UCSD-AML1 (cell line): ENCODE results near the gene MTNR1A.
A peak's percentile ranks its signal among the peaks of the same experiment; 100 is the strongest.

Experiments
- DNase-seq: peaks from one replicate; lab custom pipeline; 2025; ENCODE audit not compliant: unreplicated experiment; lab: John Stamatoyannopoulos, UW

The MTNR1A gene

GRCh38 chr4:186554914-186555827, at the start of gene MTNR1A:
MTNR1A (minus strand) TSS chr4:186555567; CDS start chr4:186555365, 202 bp downstream.
- no peak for DNase-seq

GRCh38 chr4:186604124-186604807, 48.9 kb upstream of the MTNR1A start:
- no peak for DNase-seq

- no peak for DNase-seq
Observed at GRCh38 chr4:186602978-186603377, 47.6 kb upstream of the MTNR1A start.

GRCh38 chr4:186599483-186599882, 44.1 kb upstream of the MTNR1A start:
- DNase-seq, result no peak

- no peak for DNase-seq
Observed at GRCh38 chr4:186598686-186599085, 43.3 kb upstream of the MTNR1A start.

GRCh38 chr4:186596850-186597390, 41.6 kb upstream of the MTNR1A start:
- no peak for DNase-seq

GRCh38 chr4:186596346-186596745, 41.0 kb upstream of the MTNR1A start:
- DNase-seq, result no peak

- no peak for DNase-seq
Observed at GRCh38 chr4:186593587-186593973, 38.2 kb upstream of the MTNR1A start.

- DNase-seq, result no peak
Observed at GRCh38 chr4:186592966-186593586, 37.7 kb upstream of the MTNR1A start.

- no peak for DNase-seq
Observed at GRCh38 chr4:186592445-186592844, 37.1 kb upstream of the MTNR1A start.

- no peak for DNase-seq
Observed at GRCh38 chr4:186591651-186592050, 36.3 kb upstream of the MTNR1A start.

- no peak for DNase-seq
Observed at GRCh38 chr4:186588503-186588902, 33.1 kb upstream of the MTNR1A start.

GRCh38 chr4:186587416-186588018, 32.1 kb upstream of the MTNR1A start:
- peak; percentile 22 for DNase-seq

GRCh38 chr4:186586205-186586604, 30.8 kb upstream of the MTNR1A start:
- DNase-seq, result no peak

GRCh38 chr4:186584912-186585311, 29.5 kb upstream of the MTNR1A start:
- no peak for DNase-seq

- no peak for DNase-seq
Observed at GRCh38 chr4:186581421-186581820, 26.1 kb upstream of the MTNR1A start.

- no peak for DNase-seq
Observed at GRCh38 chr4:186580669-186581068, 25.3 kb upstream of the MTNR1A start.

- DNase-seq, result no peak
Observed at GRCh38 chr4:186570193-186570996, 15.0 kb upstream of the MTNR1A start.

- DNase-seq, result no peak
Observed at GRCh38 chr4:186569533-186570192, 14.3 kb upstream of the MTNR1A start.

GRCh38 chr4:186566068-186566467, 10.7 kb upstream of the MTNR1A start:
- no peak for DNase-seq
